Heart left ventricle (tissue), 13 donors: ENCODE data around the gene NR3C2.

Experiments
- POLR2A ChIP-seq, 2 donors: fragments of 450-650 bp; IDR thresholded peaks; one replicate each; pipeline ENCODE4 v1.6.1; 2017; ENCODE audit warnings: antibody characterized with exemption in 2 of 2, mild to moderate bottlenecking in 2 of 2, moderate library complexity in 2 of 2
- TF ChIP-seq, protein P1 (sequence below), 12 donors: fragments of 200-600 bp; sonication (generic) in 4 of 12; IDR thresholded peaks; one replicate each; pipeline versions ENCODE4 v1.5.0 to v1.8.0; 2018 to 2022; ENCODE audit warnings: antibody characterized with exemption in 12 of 12, mild to moderate bottlenecking in 5 of 12
- donor health status: ischemic (EF 13 %, LVEDD 7.1; RV severe dilation, severe dysfunction).
- donor health status: DM: no; HTN: yes; CAD: no.
- donor health status: DM: no; HTN: no; CAD: no.
- donor health status: ischemic (EF 25% LVEDD 6.9; RV normal size, moderate dysfunction).
- donor health status: ischemic (EF 25% LVEDD 5.7; RV mildly dilated, moderate dysfunction).
- donor health status: ischemic (EF 35%, LVEDD 5.7; RV mildly dilated, moderate dysfunction).
- donor health status: nonischemic (EF 11% LVEDD 7.7; RV severe dilation, severe dysfunction).
- donor health status: DM: yes; HTN: yes; CAD: no.
- donor health status: PGD.
- donor health status: ischemic (EF 29% LVEDD 5.4; RV normal size, mild dysfunction).
- donor health status: nonischemic (EF 23%, LVEDD 6.1; RV moderate dilation, normal function).

DNA sequence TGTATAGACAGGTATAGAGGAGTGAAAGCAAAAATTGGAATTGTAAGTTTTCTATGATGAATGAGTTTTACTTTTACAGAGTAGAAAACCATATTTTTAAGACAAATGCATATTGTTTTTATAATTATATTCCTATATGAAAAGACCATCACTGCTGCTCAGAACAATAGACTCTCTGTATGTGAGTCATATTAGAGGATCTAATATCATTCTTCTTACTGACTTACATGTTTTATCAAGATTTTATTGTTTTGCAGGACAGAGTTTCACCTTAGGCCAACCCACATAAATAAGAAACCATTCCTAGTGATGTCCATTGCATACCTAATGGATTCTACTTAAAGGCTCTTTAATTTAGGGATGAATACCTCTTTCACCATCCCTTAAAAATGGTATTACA is 88.6 kb downstream of the NR3C2 start:
- TF ChIP-seq, protein P1, sequence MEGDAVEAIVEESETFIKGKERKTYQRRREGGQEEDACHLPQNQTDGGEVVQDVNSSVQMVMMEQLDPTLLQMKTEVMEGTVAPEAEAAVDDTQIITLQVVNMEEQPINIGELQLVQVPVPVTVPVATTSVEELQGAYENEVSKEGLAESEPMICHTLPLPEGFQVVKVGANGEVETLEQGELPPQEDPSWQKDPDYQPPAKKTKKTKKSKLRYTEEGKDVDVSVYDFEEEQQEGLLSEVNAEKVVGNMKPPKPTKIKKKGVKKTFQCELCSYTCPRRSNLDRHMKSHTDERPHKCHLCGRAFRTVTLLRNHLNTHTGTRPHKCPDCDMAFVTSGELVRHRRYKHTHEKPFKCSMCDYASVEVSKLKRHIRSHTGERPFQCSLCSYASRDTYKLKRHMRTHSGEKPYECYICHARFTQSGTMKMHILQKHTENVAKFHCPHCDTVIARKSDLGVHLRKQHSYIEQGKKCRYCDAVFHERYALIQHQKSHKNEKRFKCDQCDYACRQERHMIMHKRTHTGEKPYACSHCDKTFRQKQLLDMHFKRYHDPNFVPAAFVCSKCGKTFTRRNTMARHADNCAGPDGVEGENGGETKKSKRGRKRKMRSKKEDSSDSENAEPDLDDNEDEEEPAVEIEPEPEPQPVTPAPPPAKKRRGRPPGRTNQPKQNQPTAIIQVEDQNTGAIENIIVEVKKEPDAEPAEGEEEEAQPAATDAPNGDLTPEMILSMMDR (IDR thresholded peaks at IDR 0.05), result no peak
- no peak for TF ChIP-seq POLR2A (IDR thresholded peaks at IDR 0.05)
